GOT3 (cell line): ENCODE data around the gene ZNF784.
A peak's percentile ranks its signal among the peaks of the same experiment; 100 is the strongest.

Source experiments
- DNase-seq: peaks from one replicate; lab custom pipeline; 2025; ENCODE audit warnings: mixed read lengths; lab: John Stamatoyannopoulos, UW

Gene ZNF784, protein sequence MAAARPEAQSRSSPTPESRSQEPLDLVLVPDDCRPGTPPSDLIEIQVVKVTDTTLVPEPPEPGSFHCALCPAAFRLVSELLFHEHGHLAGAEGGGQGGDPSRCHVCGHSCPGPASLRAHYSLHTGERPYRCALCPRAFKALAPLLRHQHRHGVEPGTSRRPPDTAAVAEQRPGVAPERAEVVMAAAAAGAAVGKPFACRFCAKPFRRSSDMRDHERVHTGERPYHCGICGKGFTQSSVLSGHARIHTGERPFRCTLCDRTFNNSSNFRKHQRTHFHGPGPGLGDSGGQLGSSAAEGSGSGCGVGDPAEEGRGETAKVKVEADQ

DNA sequence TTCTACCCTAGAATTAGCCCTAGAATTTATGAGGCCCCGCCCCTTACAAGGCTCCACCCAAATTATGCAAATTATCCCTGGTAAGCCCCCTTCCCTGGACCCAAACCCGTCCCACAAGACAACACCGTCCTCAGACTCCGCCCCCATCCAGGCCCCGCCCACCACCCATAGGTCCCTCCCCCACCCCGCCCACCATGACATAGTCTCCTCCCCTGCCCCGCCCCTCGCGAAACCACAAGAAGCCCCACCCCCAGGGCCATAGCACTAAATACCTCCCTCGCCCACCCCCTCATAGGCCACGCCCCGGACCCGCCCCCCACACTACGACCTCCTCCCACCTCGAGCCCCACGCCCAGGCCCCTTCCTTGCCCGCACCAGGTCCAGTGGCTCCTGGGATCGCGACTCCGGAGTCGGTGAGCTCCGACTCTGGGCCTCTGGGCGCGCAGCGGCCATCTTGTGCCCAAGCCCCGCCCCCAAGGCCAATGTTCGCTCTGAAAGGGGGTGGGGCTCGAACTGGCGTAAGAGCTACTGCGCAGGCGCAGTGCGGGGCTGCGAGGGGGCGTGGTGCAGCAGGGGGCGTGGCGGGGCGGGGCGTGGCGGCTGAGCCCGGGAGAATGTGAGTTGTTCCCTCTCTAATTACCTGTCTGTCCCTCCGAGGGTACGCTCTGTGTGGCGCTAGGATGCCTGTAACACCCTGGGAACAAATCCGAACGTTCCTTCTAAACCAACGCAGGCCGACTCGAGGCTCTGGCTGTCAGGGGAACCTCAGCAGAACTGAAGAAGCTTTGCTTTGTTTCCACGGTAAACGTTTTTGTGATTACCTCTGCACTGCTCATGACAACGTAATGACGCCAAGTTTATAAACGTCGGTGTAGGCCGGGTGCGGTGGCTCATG, at the start of gene ZNF784:
TSS of gene ZNF784 (minus strand) at position 458 of the 895 bp plus-strand sequence. CDS start at position 453, 5 bp downstream.
- peak; percentile 70 for DNase-seq

DNA sequence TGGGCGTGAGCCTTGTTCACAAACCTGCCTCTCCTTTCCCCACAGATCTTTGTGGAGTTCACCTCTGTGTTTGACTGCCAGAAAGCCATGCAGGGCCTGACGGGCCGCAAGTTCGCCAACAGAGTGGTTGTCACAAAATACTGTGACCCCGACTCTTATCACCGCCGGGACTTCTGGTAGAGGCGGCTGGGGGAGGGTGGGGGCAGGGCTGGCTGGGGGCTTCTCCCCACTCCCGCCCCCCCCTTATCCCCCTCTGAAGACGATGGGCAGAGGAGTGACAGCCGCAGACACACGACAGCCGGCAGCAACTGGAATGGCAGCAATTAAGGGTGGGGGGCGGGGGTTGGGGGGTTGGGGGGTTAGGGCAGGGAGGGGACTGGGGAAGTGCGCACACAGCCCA, 49.5 kb upstream of the ZNF784 start:
- no peak for DNase-seq

DNA sequence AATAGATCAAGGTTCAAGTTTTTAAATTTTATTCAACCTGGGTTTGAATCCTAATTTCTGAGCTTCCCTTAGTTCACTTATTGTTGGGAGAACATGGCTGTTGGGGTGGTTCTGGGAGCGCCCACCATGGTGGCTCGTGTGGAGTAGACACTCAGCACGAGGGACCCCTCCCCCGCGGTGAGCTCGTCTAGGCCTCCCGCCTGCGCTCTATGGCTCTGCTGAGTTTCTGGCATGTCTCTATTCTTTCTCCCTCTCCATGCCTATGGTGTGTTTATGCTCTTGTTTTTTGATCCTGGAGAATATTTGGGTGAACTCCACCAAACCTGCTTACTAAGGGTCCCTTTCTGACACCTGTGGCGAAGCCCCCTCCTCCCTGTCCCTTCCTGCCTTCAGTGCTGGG, 49.1 kb upstream of the ZNF784 start:
- DNase-seq = no peak

DNA sequence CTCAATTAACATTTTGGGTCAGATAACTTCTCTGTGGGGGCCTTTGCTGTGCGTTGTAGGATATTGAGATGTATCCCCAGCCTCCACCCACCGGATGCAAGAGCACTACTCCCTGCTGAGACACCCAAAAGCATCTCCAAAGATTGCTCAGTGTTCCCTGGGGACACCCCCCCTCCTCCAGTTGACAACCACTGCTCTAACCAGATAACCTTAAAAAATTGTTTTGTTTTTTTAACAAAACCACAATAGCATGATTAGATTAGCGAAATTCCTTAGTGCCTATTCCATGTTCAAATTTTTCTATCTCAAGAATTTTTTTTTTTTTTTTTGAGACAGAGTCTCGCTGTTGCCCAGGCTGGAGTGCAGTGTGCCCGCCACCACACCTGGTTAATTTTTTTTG, 48.1 kb upstream of the ZNF784 start:
- DNase-seq = no peak

DNA sequence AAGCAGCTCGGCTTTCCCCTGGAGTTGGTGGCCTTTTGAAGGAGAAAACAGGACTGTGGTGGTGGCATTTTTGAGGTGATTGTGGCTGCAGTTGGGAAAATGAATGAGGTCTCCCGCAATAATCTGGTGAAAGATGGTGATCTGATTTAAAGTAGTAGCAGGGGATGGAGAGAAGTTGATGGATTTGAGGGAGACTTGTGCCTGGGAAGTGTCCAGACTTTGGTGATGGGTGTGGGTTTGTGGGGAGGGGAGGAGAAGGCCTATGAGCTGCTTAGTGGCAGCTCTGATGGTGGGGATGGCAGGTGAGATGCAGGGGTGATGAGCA, 46.6 kb upstream of the ZNF784 start:
- DNase-seq = no peak

DNA sequence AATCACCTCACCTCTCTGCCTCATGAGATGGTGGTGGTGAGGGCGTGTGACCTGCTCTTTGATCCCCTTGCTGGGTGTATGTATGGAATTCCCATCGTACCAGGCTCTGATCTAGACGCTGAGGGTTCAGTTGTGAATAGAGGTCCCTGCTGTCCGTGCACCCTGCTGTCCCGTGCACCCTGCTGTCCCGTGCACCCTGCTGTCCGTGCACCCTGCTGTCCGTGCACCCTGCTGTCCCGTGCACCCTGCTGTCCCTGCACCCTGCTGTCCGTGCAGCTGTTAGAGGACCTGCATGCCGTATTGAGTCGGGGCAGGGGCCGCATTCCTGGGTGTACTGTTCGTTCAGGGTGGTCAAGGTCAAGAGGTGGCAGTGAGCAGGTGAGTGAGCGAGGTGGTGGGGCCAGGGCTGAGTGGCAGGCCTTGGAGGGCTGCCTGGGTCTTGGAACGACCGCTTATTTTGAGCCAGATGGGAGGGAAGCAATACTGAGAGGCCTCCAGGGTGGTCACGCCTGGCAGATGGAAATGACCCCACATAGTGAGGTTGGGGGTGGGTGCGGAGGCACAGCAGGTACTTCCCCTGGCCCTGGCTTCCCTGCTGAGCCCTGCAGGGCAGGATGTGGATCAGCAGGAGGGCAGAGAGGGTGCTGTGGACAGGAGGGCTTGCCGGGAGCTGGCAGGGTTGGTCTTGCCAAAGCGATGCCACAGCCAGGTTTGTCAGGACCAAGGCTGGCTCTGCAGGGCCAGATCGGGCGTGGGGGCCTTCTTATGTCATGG, 46.1 kb upstream of the ZNF784 start:
- no peak for DNase-seq

DNA sequence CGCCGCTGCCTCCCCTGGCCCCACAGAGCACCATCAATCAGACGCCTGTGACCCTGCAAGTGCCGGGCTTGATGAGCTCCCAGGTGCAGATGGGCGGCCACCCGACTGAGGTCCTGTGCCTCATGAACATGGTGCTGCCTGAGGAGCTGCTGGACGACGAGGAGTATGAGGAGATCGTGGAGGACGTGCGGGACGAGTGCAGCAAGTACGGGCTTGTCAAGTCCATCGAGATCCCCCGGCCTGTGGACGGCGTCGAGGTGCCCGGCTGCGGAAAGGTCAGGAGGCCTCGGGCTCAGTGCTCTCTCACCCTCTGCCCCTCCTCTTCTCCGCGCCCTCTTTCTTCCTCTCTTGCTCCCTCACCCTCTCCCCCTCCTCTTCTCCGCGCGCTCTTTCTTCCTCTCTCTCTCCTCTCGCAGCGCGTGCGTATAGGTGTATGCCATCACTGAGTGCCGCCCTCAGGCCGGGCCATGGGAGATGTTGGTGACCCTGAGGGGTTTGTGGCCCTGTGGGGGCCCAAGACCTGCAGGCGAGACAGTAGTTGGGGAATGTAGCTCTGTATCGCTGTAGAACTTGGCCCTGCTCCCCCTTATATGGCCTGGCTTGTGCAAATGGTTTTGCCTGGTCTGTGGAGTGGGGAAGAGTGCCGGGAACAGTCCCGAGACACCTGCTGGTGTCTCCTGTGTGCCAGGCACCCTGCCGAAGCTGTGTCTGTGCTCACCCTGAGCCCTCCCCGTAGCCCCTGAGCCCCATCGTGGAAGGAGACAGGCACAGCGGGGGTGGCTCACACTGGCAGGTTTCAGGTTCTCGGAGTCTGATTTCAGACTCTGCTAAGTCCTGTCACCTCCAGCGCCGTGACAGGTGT, 45.3 kb upstream of the ZNF784 start:
- DNase-seq = no peak

DNA sequence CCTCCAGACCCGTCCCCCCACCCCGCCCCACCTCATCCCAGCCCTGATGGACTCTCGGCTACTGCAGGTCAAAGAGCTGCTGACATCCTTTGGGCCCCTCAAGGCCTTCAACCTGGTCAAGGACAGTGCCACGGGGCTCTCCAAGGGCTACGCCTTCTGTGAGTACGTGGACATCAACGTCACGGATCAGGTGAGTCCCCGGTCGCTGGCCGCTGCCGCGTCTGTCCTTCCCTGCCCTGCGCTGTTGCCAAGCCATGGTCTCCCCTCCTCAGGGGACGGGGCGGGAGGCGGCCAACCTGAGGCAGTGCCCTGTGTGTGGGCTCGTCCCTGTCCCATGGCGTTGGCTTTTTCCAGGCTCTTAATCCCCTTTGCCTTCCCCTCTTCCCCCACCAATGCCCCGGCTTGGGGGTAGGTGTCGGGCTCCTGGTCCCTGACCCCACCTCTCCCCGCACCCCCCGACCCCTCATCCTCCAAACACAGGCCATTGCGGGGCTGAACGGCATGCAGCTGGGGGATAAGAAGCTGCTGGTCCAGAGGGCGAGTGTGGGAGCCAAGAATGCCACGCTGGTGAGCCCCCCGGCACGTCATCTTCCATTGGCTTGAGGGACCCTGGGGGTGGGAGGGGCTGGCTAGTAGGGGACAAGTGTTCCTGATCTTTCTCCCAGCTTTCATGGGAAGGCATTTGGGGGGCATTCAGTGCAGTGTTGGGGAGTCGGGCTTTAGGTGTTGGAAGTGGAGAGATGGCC, 44.4 kb upstream of the ZNF784 start:
- DNase-seq = no peak

DNA sequence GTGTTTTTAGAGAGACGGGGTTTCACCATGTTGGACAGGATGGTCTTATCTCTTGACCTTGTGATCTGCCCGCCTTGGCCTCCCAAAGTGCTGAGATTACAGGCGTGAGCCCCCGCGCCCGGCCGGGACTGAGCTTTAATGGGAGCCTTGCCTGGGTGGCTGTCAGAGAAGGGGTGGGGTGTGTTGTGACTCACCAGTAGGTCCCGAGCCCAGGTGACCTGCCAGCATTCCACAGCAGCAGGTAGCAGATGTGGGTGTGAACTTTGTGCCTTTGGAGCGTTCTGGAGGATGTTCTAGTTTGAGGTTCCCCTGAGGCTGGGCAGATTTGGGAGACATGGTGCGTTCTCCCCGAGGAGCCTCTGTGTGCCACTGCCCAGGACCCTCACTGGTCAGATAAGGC, 43.6 kb upstream of the ZNF784 start:
- DNase-seq = no peak

DNA sequence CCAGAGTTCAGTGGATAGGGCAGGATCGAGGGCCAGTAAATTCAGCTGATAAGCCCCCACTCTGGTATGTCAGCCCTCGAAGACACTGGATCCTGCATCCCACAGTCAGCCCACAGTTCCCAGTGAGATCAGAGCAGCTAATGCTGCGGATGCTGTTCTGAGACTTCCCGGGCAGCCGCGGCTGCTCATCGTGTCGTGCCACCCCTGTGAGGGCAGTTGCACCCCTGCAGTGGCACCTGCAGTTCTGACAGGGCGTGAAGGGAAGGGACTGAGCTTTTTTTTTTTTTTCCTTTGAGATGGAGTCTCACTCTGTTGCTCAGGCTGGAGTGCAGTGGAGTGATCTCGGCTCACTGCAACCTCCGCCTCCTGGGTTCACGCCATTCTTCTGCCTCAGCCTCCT, 43.1 kb upstream of the ZNF784 start:
- no peak for DNase-seq

DNA sequence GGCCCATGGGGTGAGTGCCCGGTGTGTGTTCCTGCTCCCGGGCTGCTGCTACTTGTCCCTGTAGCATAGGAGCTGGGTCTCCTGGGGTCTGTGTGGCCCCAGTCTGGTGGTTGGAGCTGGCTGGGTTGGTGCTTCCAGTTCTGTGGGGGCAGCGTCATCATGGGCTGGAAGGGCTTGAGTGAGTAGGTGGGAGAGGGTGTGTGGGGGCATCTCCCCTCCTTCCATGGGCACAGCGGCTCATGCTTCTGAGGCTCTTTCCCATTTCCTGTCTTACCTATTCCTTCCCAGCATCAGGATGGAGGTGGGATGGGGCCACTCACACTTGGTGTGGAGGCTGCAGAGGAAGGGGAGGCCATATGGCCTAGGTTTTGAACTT, 42.6 kb upstream of the ZNF784 start:
- DNase-seq = no peak

DNA sequence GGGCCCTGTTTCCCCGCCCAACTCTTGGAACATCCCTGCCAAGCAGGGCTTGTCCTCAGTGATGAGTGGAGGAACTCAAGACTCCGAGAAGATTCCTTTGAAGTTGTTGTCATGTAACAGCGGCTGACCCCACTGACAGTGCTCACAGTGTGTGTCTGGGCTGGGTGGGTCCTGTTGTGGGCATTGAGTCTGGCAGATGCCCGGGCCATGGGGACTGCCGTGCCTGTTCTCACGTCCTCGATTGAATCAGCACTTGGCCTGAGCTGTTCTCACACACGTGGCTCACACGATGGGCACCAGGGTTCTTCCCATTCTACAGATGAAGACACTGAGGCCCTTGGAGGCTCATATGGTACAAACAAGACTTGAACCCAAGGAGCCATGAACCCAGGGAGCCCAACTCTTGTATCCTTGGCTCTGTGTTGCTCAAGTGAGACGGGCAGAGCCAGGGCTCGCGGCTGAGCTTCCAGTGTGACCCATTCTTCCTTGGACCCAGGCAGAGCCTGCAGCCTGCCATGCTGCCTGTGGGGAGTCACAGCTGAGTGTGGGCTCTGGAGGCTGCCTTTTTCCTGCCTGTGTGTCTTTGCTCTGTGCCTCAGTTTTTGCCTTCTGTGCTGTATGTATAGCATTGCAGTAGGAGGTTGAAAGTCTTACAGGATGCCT, 42.1 kb upstream of the ZNF784 start:
- DNase-seq = no peak

DNA sequence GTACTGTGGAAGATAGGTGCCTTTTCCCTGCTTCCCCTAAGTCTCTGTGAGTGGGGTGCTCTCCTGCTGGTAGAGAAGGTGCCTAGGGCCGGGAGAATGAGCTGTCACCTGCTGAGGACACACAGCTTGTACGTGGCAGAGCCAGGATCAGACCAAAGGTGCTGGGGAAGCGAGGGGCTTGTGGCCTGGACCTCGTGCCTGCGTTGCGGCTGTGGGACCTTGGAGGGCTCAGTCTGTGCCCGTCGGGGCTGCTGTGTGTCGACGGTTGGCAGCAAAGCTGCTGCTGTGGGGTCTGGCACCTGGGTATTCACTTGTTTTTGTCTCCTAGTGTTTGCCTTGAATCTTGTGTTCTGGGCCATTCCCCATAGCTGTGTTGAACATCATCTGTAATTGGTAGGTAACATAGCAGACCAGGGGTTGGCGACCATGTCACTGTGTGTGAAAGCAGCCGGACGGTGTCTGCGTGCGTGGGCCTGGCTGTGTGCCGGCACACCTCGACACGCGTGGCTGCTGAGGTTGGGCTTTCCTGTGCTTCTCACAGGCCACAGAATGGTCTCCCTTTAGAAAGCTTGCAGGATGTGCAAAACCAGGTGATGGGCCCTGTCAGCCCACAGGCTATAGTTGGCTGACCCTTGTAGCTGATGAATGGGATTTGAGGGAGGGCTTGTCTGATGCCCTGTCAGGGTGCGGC, 39.6 kb upstream of the ZNF784 start:
- no peak for DNase-seq

DNA sequence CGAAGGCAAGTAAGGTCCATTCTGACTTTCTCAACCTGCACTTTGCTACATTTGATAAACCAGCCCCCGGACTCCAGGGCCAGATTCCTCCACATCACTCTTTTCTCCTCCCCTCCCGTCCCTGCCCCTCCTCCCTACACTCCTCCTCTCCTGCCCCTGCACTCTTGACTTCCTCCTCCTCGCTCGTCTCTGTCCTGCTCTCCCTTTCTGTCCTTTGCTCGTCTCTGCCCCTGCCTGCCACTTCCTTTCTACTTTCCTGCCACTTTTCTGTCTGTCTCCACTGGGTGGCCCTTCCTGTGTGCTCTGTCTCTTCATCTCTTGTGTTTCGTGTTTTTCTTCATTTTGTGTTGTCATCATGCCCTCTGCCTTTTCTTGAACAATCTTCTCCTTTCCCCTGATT, 37.5 kb upstream of the ZNF784 start:
- DNase-seq = no peak

DNA sequence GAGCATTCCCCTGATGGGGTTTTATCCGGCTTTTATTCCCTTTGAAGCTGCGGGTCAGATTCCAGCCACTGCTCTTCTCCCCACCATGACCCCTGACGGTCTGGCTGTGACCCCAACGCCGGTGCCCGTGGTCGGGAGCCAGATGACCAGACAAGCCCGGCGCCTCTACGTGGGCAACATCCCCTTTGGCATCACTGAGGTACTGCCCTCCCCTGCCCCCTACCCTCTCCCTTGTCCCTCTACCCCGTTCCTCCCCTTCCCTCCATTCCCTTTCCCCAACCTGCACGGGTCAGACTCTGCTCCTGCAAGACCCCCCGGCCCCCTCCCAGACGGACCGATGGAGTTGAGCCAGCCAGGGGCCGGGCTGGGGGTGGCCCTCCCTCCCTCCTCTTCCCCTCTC, 36.6 kb upstream of the ZNF784 start:
- DNase-seq = no peak

DNA sequence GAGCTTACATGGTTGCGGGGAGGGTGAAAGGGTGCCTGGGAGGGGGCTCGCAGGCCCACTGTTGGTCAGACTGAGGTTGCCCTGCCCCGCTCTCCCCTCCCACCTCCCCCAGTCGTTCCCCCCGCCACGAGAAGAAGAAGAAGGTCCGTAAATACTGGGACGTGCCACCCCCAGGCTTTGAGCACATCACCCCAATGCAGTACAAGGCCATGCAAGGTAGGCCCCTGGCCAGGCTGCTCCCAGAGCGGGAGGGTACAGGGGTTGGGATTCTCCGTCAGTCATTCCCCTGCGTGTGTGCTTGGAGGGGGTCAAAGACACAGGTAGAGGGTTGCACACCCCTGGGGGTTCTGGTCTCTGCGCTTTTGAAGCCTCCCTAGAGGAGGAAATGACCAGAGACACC, 36.0 kb upstream of the ZNF784 start:
- DNase-seq = no peak

DNA sequence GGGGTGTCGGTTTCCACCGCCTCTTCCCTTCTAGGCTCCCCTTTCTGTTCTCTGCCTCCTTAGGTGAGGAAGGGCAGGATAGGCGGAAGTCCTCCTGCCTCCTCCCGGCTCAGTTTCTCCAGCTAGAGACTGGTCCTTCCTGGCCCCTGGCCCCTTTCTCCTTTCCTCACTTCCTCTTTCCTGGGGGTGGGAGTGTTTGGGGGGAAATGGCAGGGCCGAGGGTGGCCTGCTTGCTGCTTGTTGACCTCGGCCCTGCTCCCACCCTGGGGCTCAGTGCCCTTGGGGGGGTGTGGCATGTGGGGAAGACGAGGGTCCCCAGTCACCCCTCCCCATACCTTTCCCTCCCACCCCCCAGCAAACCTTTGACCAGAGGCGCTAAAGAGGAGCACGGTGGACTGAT, 35.5 kb upstream of the ZNF784 start:
- no peak for DNase-seq

DNA sequence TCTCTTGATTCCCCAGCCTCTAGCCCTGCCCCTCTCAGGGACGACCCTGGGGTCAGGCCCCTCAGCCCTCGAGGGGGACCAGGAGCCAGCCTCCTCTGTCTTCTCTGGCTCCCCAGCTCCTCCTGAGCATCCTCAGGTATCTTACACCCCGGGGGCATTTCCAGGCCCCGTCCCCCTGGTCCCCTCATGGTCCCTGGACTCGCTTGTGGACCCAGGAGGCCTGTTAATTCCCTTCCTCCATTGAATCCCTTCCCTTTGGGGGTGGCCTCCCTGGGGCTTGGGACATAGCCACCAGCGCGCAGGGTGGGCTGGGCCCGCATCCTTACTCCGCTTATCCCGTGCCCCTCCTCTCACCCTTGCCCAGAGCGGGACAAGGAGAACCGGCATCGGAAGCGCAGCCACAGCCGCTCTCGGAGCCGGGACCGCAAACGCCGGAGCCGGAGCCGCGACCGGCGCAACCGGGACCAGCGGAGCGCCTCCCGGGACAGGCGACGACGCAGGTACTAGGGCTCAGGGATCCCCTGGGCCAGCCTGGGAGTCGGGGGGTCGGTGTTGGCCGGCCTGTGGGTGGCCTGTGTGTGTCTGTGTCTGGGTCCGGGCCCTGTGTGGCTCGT, 34.6 kb upstream of the ZNF784 start:
- DNase-seq = no peak

DNA sequence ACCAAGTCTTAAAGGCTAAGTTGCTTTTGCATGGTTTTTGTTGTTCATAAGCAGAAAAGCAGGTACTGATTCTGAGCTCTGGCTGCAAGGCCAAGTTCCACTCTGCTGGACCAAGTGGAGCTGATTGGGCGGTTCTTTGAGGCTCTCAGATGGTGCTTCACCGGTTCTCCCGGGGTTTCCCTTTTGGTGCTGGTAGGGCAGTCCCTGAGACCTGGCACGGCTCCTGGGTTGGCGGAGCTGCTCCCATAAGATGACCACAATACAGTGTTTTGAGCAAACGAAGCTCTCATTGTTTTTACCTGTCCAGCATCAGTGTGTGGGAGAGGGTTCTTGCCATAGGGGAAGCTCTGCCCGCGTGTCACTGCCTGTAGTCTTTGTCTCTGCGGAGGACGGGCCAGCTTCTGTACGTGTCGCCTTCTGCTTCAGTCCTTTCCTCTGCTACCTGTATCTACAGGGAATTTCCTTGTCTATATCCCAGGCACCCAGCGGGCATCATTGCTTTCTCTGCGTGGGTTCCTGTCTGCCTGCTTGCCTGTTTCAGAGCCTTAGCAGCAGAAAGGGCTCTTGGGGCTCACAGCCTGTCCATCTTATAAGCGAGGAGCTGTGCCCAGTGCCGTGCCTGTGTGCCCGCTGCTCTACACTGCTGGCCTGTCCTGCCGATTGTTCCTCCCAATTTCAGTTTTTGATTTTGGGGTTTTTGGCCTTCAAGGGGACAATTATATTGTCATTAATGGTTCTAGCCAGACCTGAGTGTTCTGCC, 32.8 kb upstream of the ZNF784 start:
- no peak for DNase-seq
